ENCODE data around the gene KIF2A. TPM values are rescaled to one million over a fixed set of nuclear protein-coding genes. Genes with fewer than 3 reads are reported as not detected.
"Not testable (repeated sequence)": the region's sequence is repeated elsewhere in the genome, so short reads cannot be mapped to it uniquely, and the experiment has no call there.

KIF2A gene
- 285 TPM for total RNA-seq

DNA sequence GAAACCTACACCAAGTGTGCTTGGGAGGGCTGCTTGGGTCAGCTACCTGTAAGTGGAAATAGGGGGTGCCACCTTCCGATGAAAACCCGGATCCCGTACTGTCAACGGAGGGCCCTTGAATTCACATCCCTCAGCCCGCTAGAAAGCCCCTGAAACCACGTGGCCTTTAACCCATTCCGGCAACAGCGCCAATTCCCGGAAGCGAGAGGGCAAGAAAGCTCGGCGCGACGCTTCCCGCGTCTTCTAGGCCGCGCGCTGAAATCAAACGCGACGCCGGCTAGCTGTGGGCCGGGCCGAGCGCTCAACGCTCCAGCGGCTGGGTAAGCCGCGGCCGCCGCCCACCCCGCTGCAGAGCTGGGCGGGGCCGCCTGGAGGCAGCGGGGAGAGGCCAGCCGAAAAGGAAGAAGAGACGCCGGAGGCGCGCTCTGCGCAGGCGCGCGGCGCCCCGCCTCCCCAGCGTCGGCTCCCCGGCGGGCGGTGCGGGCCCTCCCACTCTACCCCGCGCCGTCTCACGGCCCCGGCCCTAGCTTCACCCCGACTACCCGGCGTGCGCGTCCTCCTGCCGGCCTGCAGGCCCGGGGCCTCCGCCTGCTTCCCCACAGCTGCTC is at the start of gene KIF2A:
KIF2A (plus strand) TSS at position 492 of the 608 bp plus-strand sequence. CDS start 267 bp downstream, outside the sequence.
- DNase-seq = peak; percentile 85

DNA sequence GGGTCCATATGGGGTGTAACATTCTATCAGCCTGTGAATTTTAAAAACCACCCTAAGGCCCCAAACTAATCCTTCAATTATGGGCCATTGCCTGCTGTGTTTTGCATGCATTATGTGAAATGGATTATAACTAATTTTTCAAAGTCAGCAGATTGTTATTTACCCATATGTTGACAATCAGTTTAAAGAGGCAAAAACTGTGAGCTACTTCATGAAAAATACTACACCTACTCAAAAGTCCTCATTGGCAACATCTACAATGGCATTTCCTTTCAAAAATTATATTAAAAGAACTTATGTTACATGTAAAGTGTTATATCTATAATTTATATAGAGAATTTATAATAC is 49.0 kb upstream of the KIF2A start:
- DNase-seq = no peak

DNA sequence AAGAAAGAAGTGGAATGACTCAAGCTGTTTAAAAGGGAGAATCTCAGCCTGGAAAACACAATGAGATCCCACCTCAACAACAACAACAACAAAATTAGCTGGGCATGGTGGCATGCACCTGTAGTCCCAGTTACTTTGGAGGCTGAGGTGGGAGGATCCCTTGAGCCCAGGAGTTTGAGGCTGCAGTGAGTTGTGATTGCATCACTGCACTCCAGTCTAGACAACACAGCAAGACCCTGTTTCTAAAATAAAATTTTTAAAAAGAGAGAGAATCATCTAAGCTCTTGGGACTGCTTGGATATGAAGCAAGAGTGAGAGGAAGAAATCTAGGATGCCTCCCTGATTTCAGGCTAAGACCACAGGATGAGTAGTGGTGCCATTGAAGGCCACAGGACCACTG is 47.4 kb upstream of the KIF2A start:
- DNase-seq = no peak

GRCh38 chr5:62259699-62260250 is 46.2 kb upstream of the KIF2A start:
- no peak for DNase-seq

- no peak for DNase-seq
Measured at GRCh38 chr5:62260513-62260912, 45.5 kb upstream of the KIF2A start.

DNA sequence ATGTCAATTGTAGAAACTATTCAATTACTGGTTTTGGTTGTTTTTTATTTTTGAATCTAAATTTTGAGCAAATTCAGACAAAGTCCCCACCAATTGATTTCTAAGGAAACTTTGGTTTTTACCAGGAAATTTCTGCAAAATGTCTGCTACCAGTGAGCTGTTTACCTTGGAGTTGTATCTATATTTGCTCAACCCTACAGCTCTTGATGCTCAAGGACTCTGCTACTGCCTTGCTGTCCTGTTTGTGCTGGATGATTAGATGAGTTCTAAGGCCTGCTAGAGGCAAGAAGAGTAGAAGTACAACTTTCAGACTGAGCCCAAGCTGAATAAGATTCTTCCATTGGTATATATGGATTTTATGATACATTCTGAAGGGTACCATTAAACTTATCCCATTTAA is 42.6 kb upstream of the KIF2A start:
- DNase-seq = no peak

DNA sequence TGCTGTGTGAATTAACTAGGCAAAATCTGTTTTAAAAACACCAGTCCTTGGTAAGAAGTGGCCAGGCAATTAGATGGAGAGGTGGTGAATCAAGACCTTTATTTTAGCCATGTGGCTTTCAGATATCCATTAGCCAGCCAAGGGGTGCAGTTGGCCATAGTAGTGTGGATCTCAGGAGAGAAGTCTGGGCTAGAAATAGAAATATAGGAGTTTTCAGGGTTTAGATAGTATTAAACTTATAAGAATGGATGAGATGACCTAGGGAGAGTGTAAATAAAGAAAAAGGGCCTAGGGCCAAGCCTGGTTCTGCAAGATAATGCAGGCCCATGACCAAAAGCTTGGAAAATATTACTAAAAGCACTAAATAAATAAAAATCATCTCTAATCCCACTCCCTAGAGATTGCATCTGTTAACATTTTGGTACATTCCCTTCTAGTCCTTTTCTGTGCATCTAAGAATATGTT is 40.3 kb upstream of the KIF2A start:
- DNase-seq = no peak

DNA sequence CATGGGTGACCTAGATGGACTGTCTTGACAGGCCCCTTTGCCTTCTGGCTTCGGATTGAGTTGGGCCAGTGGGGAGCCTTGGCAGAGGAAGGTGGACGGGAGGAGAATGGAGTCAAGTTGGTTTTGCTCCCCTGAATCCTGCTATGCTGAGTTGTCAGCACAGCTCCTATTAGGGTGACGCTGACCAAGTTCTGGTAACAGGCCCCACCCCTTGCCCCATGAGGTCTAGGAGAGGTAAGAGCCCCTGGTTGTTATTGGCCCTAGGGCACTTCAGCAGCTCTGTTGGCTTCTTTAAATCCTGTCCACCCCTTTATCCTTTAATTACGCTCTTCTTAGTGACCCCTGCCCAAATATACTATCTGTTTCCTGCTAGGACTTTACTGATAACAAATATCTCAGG is 39.4 kb upstream of the KIF2A start:
- DNase-seq = no peak

DNA sequence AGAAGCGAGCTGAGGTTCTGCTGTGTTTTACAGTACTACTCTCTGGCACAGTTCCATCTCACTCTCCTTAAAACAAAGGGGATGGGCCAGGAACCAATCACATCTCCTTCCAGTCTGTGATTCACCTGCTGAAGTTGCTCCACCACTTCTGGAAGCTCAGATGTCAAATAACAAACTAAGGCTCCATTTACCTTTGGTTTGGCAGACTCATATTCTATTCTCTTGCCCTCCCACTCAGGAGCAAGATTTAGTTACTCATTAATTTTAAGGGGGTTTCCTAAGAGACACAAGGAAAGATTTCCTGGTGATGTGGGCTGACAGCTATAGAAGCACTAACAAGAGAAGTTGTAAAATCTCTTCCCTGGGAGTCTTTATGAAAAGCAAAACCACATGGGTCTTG is 37.8 kb upstream of the KIF2A start:
- no peak for DNase-seq

DNA sequence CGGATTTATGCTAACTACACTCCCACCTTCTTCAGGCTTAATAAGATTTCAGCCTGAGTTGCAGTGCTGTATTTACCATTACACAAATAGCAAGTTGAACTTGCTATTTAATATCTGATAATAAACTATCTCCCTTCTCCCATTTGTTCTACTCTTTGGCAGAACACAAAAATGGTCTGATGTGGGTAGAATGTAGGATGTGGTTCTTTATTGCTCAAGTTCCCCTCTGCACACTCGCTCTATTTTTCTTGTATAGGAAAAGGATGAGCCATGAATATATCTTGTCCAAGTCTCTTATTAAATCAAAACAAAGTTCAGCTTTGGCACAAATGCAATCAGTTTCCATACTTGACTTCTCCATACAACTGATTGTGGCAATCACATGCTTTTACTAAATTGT is 37.2 kb upstream of the KIF2A start:
- DNase-seq = no peak

DNA sequence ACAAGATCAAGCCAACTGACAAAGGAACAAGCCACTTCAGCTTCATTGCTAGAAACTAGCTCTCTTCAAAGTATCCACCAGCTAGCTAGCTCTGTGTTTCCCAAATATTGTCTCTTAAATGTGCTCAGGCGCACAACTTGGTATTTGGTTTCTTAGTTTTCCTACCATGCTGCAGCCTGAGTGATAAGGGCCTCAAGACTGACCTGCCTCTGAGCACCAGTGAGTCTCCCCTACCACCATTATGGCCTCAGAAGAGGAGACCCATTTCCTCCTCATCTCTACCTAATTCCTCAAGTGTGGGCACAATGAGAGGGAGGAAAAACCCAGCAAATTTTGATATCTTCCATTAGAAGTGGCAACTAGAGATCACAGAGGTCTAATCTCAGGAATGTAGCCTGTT is 34.6 kb upstream of the KIF2A start:
- DNase-seq = no peak

GRCh38 chr5:62271870-62272269 is 34.1 kb upstream of the KIF2A start:
- no peak for DNase-seq

GRCh38 chr5:62273687-62274086 is 32.3 kb upstream of the KIF2A start:
- DNase-seq = no peak

DNA sequence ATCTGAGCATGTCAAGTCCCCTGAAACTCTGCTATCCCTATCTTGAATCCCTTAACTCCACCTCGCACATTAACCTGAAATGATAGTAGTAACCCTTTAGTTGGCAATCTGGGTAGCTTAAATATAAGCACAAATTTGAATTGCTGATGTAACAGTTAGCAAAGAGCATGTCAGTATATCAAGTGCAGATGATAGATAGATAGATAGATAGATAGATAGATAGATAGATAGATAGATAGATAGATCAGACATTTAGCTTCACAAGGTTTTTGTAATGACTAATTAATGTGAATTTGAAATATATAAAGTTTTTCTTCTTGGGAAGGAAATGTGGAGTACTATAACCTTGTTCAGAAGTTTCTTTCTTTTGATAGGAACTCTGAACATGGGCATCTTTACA is 30.4 kb upstream of the KIF2A start:
- DNase-seq = no peak

DNA sequence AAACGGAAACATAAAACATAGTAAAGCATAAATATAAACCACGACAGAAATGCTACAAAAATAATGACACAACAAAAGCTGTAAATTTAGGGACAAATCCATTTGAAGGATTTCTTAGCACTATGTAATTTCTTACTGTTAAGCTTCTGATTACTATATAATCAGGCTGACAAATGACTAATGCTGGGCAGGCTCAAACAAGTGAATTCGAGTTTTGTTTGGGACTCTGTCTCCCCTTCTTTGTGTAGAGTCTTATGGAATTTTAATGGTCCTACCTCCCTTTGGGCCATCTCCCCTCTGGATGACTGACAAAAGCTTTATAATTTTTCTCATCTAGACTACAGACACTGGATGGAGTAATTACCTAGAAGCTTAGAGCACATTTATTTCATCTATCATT is 24.6 kb upstream of the KIF2A start:
- DNase-seq = no peak

DNA sequence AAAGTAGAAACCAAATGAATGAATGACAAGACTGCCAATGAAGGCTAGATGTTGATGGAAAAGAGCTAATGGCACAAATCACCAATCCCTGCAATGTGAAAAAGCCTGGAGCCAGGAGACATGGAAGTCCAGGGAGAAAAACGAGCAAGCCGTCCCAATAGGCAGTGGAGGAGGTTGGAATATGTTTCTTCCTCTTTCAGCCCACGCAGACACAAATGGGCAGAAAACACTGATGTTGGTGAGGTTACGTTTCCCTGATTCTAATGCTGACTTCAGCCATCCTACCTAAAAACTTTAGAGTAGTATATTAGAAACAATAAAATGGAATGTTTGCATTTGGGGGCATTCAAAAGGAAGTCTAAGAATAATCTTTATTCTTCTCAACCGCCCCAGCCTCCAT is 23.9 kb upstream of the KIF2A start:
- no peak for DNase-seq

GRCh38 chr5:62283005-62283404 is 23.0 kb upstream of the KIF2A start:
- no peak for DNase-seq

DNA sequence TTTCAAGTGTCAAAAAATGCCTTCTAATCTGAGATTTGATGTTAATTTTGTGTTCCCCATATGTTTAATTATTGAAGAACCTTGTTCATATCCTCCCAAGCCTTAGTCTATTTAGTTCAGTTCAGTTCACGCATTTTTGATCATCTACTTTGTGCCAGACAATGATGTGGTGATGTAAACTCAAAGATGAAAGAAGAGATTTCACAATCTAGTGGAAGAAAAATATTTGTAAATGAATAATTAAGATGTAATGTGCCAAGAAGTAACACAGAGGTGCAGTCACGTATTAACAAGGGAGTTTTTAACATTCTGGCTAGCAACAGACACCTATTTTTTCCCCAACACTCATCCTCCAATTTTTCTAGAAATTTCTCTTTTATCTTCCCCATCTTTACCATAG is 22.1 kb upstream of the KIF2A start:
- DNase-seq = no peak

DNA sequence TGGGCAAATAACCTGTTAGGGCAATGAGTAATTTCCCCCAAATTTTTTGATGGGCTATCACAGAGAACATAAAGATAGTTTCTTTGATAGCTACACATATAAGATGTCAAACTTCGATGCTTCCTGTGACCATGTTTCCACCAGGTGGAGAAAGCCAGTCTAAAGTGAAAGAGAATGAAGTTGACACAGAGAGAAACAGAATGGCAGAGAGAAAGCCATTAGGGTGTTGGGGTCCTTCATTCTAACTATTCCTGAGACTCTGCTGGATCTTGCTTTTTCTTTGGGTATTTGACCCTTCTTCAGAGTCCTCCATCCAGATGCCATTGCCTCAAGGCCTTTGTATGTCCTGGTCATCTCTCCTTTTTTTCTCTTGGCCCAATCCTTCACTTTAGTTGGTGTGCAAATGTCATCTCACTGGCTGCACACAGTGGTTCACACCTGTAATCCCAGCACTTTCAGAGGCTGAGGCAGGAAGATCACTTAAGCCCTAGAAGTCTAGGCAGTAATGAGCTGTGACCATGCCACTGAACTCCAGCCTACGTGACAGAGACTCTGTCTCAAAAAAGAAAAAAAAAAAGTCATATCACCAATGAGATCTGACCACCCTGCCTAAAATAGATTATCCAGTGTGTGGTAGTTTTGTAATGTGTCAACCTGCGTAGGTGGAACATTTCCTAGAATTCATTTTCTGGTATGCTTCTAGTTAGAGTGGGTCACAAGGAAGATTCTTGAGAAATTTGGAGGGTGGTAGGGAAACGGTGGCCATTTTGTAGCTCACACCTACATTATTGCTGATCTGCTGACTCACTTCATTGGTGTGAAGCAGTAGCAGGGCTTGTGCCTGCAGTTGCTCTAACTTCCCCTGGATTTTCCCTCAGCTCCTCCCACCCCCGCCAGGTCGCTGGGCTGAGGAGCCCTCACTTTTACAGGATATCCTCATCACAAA is 20.8 kb upstream of the KIF2A start:
- DNase-seq = no peak

- DNase-seq = no peak
Measured at GRCh38 chr5:62286834-62287233, 19.2 kb upstream of the KIF2A start.

- DNase-seq = no peak
Measured at GRCh38 chr5:62287237-62287636, 18.8 kb upstream of the KIF2A start.

GRCh38 chr5:62288118-62288517 is 17.9 kb upstream of the KIF2A start:
- DNase-seq = no peak

- no peak for DNase-seq
Measured at GRCh38 chr5:62289813-62290212, 16.2 kb upstream of the KIF2A start.

- not testable (repeated sequence) for DNase-seq
Measured at GRCh38 chr5:62291829-62292228, 14.2 kb upstream of the KIF2A start.

Data from occipital lobe (tissue), 2 donors.